Raji (cell line): ENCODE data around the gene SORL1.

Experiments used
- POLR2A ChIP-seq: IDR thresholded peaks from 2 replicates; pipeline ENCODE4 v1.6.1; 2011; ENCODE audit warnings: low read depth, low read length, control low read depth; ENCODE audit not compliant: insufficient read depth

Gene SORL1

GRCh38 chr11:121580154-121580553, 128.0 kb downstream of the SORL1 start:
- TF ChIP-seq POLR2A = no peak

GRCh38 chr11:121581607-121582006, 129.5 kb downstream of the SORL1 start:
- no peak for TF ChIP-seq POLR2A

- TF ChIP-seq POLR2A = no peak
These were observed 130.2 kb downstream of the SORL1 start for GRCh38 chr11:121582296-121582695.

- TF ChIP-seq POLR2A = no peak
These were observed 131.7 kb downstream of the SORL1 start for GRCh38 chr11:121583825-121584224.

- no peak for TF ChIP-seq POLR2A
These were observed 134.6 kb downstream of the SORL1 start for GRCh38 chr11:121586750-121587149.

GRCh38 chr11:121587182-121587581, 135.1 kb downstream of the SORL1 start:
- TF ChIP-seq POLR2A = no peak

DNA sequence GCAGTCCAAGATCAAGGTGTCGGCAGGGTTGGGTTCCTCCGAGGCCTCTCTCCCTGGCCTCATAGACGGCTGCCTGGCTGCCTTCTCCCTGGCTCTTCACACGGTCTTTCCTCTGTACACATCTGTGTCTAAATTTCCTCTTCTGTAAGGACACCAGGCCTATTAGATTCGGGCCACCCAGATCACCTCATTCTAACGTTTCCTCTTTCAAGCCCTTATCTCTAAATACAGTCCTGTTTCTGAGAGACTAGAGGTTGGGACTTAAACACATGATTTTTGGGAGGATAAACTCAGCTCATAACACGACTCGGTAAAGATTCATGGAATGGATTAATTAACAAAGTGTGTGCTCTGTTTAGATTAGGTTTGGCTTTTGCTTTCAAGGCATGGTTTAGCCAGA, 136.6 kb downstream of the SORL1 start:
- no peak for TF ChIP-seq POLR2A

DNA sequence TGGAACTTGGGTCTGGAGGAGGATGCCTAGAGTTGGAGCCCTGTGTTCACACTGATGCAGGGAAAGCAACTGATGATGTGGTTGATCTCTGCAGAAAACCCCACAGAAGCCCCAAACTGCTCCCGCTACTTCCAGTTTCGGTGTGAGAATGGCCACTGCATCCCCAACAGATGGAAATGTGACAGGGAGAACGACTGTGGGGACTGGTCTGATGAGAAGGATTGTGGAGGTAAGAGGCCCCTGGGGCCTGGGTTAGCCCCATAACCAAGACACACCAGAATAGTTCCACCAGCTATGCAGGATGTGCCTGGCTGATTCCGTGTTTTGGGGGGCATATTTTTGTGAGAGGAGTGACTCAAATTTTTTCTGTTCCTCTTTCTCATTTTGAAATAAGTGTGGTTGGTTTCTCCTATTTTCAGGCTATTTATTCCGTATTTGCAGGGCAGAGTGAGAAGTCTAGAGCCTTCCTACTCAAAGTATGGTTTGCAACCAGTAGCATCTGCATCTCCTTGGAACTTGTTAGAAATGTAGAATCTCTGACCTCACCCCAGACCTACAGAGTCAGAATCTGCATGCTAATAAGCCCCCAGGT, 137.9 kb downstream of the SORL1 start:
- TF ChIP-seq POLR2A = no peak

GRCh38 chr11:121590772-121591404, 138.8 kb downstream of the SORL1 start:
- no peak for TF ChIP-seq POLR2A

DNA sequence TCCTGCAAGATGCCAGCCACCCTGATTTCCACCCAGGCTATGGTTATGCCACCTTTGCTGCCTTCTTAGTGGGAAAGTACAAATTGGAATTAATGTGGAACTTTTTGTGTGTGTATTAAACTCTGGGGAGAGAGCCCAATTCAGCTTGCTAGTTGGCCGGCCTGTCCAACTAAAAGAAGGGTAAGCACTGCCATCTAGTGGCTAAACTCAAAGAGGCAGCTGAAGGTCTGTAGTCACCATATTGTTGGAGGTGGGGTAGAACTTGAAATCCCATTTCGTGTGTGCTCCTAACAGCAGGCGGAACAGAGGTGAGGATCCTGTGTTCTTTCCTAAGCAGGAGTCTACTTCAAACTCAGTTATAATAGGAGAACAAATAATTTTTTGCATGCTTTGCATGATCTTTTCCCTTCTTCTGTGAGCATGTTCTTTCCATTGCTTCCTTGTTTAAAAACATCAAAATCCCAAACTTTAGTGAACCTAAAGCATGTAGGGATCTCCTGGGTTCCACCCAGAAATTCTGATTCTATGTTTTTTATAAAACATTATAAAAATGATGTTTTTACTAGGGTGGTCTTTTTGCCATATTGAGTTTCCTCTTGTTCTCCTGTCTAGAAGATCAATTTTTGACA, 139.4 kb downstream of the SORL1 start:
- TF ChIP-seq POLR2A = no peak

GRCh38 chr11:121592708-121593107, 140.6 kb downstream of the SORL1 start:
- TF ChIP-seq POLR2A = no peak

GRCh38 chr11:121595717-121596161, 143.6 kb downstream of the SORL1 start:
- TF ChIP-seq POLR2A = no peak

DNA sequence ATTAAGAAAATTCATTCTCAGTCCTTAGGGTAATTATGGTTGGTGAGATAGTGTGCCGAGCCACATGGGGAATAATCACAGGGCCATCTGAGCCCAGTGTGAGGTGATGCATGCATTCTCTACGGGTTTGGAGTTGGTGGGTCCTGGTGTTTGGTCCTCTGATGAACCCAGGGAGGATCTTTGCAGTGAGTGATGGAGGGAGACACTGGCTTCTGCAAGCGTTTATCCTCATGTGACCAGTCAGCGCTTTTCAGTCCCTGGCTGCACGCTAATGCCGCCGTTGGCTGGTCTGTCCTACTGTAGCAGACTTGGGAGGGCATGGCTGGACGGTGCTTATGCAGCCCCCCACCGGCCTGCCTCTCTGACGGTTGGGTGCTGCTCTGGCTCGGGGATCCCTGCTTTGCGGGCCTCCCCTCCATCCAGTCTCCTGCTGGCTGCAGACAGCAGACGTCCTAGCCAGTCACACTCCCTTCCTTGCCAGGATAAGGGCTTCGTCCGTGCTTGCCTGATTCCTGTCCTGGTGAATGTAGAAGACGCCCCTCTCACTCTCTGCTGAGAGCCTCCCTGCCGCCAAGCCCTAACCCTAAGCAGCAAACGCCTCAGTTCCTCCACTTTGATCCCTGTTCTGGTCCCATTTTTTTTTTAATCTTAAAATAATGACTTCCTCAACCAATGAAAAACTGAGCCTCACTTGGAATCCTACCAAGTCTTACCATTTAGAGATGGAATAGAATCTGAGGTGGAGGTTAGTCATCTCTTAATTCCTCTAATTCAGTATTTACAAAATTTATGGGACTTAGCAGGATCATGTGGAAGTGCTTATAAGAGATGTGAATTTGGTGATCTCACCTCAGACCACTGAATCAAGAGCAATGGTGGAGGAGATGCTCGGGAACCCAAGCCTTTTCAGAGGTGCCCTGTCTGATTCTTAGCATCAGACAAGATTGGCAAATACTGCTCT, 144.4 kb downstream of the SORL1 start:
- no peak for TF ChIP-seq POLR2A

DNA sequence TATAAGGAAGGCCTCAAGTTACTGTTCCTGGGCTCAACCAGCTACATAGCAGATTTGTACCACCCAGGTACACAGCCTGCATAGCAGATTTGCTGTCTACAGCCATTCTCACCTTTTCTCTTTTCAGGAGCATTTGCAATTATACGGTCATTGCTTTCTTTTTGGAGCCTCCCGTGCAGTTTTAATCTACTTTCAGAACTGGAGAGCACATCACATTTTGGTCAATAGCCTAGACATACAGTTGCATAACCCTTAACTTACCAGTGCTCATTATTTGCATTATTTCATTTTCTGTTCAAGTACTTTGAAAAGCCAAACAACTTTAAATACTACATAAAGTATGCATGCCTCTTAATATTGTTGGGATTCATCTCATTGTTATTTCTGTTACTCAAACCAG, 151.2 kb downstream of the SORL1 start:
- no peak for TF ChIP-seq POLR2A

DNA sequence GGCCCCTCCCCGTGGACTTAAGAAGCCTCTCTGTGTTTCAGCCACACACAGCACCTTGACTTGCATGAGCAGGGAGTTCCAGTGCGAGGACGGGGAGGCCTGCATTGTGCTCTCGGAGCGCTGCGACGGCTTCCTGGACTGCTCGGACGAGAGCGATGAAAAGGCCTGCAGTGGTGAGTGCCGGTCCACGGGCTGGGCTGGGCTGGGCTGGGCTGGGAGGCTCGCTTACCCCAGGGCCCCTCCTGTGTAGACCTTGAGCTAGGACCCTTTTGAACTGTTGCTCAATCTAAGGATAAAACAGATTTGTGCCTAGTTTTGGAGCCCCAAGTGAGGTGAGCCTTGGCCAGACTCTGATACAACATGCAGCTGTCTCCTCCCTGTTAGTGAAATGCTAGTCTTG, 152.0 kb downstream of the SORL1 start:
- TF ChIP-seq POLR2A = no peak
